NK-92 (cell line): ENCODE measurements around the gene GPN1.
"Not testable (repeated sequence)": the region's sequence is repeated elsewhere in the genome, so short reads cannot be mapped to it uniquely, and the experiment has no call there.

Experiments used
- DNase-seq: peaks from one replicate; lab custom pipeline; 2025; ENCODE audit not compliant: unreplicated experiment; lab: John Stamatoyannopoulos, UW

The GPN1 gene

GRCh38 chr2:27628767-27629709 is at the start of gene GPN1, which contains the start of gene CCDC121:
TSS of gene GPN1 (plus strand) at chr2:27629050. CDS start at chr2:27629059, 9 bp downstream.
TSS of gene CCDC121 (minus strand) at chr2:27629012. CDS start at chr2:27627799, 1,213 bp downstream.
- peak; percentile 73 for DNase-seq

GRCh38 chr2:27581417-27582128 is 47.3 kb upstream of the GPN1 start:
- no peak for DNase-seq

GRCh38 chr2:27582129-27582694 is 46.6 kb upstream of the GPN1 start:
- DNase-seq: no peak

GRCh38 chr2:27582695-27583389 is 46.0 kb upstream of the GPN1 start, which contains the start of gene ZNF512:
TSS of gene ZNF512 (plus strand) at chr2:27583042. CDS start at chr2:27583113, 71 bp downstream.
- no peak for DNase-seq

GRCh38 chr2:27583390-27583915 is 45.4 kb upstream of the GPN1 start:
- no peak for DNase-seq

DNA sequence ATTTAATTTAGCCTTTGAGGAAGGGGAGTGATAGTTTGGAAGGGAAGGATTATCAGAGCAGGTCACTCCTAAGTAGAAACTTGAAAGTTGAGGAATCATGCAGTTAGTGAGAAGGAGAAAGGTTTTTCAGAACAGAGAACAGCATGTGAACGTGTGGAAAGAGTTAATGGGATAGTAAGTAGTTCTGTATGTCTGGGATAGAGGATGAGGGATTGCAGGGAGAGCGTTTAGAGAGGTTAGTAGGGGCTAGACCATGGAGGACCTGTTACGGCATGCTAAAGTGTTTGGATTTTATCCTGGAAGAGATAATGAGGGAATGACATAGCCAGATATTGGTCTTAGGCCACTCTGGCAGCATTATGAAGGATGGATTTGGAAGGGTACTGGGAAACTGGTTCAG is 44.3 kb upstream of the GPN1 start:
- no peak for DNase-seq

DNA sequence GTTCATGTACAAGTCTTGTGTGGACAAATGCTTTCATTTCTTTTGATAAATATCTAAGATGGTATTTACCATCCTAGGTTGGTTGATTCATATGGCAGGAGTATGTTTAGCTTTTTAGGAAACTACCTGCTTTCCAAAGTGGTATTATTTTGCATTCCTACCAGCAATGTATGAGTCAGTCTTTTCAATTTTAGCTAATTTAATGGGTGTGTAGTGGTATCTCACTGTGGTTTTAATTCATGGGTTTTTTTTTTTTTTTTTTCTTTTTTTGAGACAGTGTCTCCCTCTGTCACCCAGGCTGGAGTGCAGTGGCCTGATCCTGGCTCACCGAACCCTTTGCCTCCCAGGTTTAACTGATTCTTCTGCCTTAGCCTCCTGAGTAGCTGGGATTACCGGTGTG is 41.8 kb upstream of the GPN1 start:
- no peak for DNase-seq

DNA sequence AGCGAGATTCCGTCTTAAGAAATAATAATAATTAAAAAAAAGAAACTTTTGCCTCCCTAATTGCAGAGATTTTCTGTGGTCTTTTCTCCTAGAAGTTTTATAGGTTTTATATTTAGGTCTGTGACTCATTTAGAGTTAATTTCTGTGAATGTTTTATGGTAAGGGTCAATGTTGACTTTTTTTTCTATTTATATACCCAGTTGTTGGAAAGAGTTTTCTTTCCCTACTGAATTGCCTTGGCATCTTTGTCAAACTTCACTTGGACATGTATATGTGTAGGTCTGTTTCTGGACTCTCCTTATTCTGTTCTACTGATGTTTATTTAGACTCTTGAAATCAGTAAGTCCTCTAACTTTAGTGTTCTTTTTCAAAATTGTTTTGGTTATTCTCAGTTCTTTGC is 40.5 kb upstream of the GPN1 start:
- DNase-seq: no peak

GRCh38 chr2:27591745-27592144 is 37.1 kb upstream of the GPN1 start:
- DNase-seq: no peak

DNA sequence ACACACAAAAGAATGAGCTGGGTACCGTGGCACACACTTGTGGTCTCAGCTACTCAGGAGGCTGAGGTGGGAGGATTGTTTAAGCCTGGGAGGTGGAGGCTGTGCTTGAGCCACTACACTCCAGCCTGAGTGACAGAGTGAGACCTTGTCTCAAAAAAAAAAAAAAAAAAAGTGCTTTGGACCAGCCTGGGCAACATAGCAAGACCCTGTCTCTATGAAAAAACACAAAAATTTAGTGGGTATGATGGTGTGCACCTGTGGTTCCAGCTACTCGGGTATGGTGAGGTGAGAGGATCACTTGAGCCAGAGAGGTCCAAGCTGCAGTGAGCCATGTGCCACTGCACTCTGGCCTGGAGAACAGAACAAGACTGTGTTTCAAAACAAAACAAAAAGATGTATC is 35.6 kb upstream of the GPN1 start:
- no peak for DNase-seq

- not testable (repeated sequence) for DNase-seq
Observed at GRCh38 chr2:27594020-27594703, 34.7 kb upstream of the GPN1 start.

GRCh38 chr2:27595412-27595811 is 33.4 kb upstream of the GPN1 start:
- DNase-seq: not testable (repeated sequence)

DNA sequence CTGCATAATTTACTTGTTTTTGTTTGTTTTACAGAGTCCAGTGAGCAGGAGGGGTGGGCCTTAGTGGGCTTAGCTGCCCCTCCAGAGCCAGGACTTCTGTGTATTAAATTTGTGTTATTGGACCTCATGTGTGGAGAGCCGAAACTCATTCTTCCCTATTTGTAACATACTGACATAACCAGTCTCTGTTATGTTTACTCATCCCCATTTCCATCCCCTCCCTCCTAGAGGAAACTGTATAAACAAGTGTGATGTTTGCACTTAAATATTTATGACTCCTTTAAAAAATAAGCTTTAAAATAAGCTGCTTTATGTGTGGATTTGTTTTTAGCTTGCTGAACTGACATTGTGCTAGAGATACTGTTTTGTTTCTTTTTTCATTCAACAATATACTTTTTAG is 32.2 kb upstream of the GPN1 start:
- DNase-seq: no peak

DNA sequence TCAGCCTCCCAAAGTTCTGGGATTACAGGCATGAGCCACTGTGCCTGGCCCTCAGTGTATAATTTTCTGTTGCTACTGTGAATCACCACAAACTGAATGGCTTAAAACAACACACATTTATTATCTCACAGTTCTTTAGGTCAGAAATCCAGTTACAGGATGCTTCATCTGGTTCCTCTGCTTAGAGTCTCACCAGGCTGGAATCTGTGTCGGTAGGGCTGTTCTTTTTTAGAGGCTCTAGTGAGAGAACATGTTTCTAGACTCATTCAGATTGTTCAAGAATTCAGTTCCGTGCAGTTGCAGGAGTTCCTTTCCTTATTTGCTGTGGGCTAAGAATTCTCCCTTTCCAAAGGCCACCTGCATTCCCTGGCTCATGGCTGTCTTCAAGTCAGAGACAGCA is 22.2 kb upstream of the GPN1 start:
- DNase-seq: no peak

DNA sequence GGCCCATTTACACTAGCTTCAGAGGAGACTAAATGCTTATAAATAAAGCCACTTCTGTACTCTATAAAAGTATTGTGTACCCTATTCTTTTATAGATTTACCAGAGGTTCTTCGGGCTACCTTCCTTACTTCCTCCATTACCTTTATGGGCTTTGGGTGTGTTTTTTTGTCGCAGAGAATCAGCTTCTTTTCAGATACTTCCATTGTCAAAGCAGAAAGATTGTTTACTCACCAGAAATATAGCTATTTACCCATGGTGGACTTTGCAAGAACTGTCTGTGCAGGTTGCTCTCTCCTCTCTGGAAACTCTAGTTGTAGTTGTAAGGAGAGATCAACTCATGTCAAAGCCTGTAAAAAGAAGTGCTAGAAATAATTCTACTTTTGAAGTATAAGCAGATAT is 14.9 kb upstream of the GPN1 start:
- DNase-seq: no peak

DNA sequence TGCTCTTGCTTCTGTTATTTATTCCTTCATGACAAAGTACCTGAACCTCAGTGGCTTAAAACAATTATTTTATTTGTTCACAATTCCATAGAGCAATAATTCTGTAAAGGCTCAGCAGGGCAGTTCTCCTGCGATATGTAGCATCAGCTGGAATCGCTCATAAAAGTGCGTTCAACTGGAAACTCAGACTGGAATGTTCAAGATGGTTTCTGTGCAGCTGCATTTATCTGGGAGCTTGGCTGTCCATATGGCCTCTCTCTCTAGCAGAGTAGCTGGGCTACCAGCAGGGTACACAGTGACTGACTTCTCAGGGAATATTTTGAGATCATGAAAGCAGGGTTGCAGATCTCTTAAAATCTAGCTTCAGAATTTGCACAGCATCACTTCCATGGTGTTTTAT is 13.5 kb upstream of the GPN1 start:
- no peak for DNase-seq

GRCh38 chr2:27621524-27621923 is 7.3 kb upstream of the GPN1 start:
- DNase-seq: no peak

DNA sequence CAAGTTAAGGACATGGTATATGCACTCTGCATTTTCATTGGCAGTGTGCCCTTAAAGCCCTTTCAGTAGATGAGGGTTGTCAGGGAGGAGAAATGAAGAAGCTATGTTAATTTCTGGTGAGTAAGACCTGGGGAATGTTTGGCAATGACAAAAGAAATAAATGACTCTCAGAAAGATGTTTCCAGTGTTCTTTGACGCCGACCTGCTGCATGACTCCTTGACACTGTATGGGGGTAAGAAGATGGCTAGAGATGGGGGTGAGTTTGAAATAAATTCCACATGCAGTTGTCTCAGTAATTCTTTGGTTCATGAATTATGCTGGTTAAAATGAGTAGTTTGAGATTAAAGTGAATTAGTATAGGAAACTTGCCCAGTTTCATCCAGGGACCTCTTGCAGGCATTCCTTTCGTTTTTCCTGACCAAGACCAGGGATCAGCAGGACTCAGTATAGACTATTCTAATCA is 5.9 kb upstream of the GPN1 start:
- no peak for DNase-seq

GRCh38 chr2:27624943-27625342 is 3.9 kb upstream of the GPN1 start:
- no peak for DNase-seq

DNA sequence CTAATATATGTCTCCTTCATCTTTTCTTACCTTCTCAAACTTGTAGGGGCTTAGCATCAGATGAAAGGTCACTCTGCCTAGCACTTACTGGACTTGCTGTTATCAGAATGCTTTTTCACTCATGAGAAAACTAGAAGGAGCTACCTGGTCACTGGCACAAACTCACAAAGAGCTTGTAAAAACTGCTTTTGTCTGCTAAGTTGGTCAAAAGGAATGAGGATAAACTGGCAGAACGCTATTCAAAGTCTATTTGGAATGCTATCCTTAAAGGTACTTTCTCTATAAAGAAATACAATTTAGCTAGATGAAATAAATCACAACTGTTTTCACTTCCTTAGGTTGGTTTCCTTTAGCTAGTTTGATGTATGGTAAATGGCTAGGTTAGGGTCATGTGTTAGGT is 2.5 kb upstream of the GPN1 start:
- DNase-seq: not testable (repeated sequence)
